SK-N-MC (cell line): ENCODE results near the gene NTN3.

Source experiments
- EZH2 ChIP-seq: fragments of 200-600 bp; sonication (generic); IDR thresholded peaks from one replicate; pipeline ENCODE4 v1.6.1; 2017; ENCODE audit warnings: antibody characterized with exemption
- POLR2AphosphoS5 ChIP-seq: IDR thresholded peaks from 2 replicates; pipeline ENCODE4 v1.6.1; 2012; ENCODE audit warnings: mild to moderate bottlenecking, low read depth, low read length, borderline replicate concordance

DNA sequence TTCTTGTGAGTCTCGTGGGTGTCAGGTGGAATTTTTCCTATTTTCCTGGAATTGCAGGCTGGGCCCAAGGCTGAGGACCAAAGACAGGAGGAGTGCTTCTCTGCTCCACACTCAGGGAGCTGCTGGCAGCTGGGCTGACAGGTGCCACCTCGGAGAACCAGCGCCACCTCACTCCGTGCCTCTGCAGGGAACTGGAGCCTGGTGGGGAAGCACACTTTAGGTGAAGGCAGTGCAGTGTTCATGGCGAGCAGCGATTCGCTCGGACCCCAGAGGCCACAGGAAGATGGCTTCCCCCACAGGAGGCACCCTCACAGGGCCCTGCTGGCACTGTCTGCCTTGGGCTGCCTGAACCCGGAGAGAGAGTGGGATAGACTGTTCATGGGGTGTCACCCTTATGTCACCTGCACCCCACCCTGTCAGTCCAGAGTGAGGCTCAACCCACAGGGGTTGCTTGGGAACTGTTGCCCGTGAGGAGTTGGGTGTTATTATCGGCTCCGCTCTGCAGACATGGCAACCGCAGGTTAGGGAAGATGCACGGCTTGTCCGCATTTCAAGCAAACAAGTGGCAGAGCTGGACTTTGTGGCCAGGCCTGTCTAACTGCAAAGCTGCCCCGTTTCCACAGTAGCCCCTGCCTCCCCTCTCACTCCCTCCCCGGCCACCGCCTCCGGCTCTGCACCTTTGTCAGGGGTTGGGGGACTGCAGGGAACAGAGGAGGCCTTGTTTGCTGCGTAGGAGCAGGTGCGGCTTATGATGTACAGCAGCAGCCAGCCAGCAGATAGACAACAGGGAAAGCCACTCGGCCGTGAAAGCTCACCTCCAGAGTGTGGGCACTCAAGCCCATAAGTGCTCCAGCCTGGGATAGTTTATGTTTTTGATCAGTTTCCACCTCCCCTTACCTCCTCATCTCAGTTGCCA lies 19.4 kb downstream of the NTN3 start:
- TF ChIP-seq POLR2AphosphoS5 = no peak
- no peak for TF ChIP-seq EZH2
